Esophagus squamous epithelium (tissue), 4 donors: ENCODE data around the gene SLC16A5.

Source experiments
- POLR2A ChIP-seq, 4 donors: fragments of 450-650 bp; IDR thresholded peaks; one replicate each; pipeline ENCODE4 v1.6.1; 2017; ENCODE audit warnings: antibody characterized with exemption in 4 of 4, mild to moderate bottlenecking in 4 of 4, moderate library complexity in 3 of 4
- TF ChIP-seq, protein P1 (sequence below), 6 experiments: fragments of 450-650 bp in 4 of 6; fragments of 200-600 bp in 2 of 6; sonication (generic) in 2 of 6; IDR thresholded peaks; one replicate each; pipeline ENCODE4 v1.5.1; 2016 to 2019; ENCODE audit warnings: antibody characterized with exemption in 6 of 6, mild to moderate bottlenecking in 4 of 6, moderate library complexity in 4 of 6

DNA sequence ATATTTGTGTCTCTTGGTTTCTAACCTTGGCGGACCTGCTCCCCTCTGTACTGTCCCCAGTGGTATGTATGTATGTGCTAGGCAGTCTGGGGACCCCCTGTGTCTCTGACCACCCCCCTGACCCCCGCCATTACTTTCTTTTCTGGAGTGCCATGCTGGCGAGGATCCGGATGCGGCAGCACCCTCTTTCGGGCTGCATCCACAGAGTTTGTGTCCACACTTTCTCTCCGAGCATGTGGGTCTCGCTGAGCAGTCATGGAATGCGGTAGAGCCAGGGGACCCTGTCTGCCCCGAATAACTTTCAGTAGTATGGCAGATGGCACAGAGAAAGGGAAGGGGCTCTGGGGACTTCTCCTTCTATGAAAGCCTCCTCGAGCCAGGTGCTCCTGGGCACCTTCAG is 23.7 kb upstream of the SLC16A5 start:
- TF ChIP-seq POLR2A (IDR thresholded peaks at IDR 0.05), result no peak
- TF ChIP-seq, protein P1, sequence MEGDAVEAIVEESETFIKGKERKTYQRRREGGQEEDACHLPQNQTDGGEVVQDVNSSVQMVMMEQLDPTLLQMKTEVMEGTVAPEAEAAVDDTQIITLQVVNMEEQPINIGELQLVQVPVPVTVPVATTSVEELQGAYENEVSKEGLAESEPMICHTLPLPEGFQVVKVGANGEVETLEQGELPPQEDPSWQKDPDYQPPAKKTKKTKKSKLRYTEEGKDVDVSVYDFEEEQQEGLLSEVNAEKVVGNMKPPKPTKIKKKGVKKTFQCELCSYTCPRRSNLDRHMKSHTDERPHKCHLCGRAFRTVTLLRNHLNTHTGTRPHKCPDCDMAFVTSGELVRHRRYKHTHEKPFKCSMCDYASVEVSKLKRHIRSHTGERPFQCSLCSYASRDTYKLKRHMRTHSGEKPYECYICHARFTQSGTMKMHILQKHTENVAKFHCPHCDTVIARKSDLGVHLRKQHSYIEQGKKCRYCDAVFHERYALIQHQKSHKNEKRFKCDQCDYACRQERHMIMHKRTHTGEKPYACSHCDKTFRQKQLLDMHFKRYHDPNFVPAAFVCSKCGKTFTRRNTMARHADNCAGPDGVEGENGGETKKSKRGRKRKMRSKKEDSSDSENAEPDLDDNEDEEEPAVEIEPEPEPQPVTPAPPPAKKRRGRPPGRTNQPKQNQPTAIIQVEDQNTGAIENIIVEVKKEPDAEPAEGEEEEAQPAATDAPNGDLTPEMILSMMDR (IDR thresholded peaks at IDR 0.05), result no peak
